HG03432 (cell line): ENCODE results near the gene PLEKHO2.
"Not testable (repeated sequence)": the region's sequence is repeated elsewhere in the genome, so short reads cannot be mapped to it uniquely, and the experiment has no call there.

Source experiments
- ATAC-seq: cut with Tn5 transposase; IDR thresholded peaks from one replicate; pipeline ENCODE4 v1.9.1; 2021; ENCODE audit warnings: mild to moderate bottlenecking, moderate library complexity; ENCODE audit not compliant: unreplicated experiment

The PLEKHO2 gene

DNA sequence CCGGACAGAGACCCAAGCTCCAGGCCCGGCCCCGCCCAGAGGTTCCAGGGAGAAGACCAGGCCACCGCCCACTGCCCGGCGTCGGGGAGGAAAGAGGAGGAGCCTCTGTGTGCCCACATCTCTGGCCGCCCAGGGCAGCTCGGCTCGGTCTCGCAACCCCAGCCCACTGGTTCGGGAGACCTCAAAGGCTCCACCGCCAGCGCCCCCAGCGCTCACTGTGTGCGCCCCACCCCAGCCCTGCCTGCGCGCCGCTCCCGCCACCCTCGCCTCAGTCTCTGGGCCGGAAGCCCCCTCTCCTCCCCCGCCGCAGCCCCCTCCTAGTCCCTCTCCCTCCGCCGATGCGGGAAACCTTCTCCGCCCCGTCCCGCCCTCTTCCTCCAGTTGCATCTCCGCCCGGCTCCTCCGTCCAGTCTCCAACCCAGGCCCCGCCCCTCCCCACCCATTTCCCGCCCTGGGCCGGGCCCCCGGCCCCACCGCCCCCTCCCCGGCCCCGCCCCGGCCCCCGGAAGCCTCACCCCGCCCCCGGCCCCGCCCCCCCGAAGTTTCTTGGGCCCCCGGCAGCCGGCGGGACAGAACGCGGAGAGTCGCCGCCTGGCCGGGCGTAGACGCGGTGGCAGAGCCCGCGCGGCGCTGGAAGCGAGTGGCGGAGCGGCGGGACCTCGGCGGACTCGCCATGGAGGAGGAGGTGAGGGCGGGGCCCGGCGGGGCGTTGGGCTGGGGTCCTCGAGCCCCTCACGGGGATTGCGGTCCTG is at the start of gene PLEKHO2:
Gene PLEKHO2, plus strand, starts transcription at position 572 of the 752 bp plus-strand sequence. Its CDS starts 102 bp downstream, at position 674.
- ATAC-seq: peak; percentile 67

DNA sequence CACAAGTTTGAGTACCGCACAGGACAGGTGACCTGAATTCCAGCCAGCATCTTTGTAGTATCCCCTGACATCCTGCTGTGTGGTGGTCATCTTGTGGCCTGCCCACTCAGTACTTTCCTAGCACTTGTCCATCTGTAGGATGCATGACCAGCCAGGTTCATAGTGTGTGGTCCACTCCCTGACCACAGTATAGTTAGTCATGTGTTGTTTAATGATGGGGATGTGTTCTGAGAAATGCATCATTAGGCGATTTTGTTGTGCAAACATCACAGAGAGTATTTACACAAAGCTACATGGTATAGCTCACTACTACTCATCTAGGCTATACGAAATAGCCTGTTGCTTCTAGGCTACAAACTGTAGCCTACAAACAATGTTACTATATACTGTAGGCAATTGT is 49.4 kb upstream of the PLEKHO2 start:
- ATAC-seq: no peak

GRCh38 chr15:64795299-64795698 is 46.4 kb upstream of the PLEKHO2 start:
- not testable (repeated sequence) for ATAC-seq

- not testable (repeated sequence) for ATAC-seq
These were observed 45.8 kb upstream of the PLEKHO2 start for GRCh38 chr15:64795921-64796320.

- ATAC-seq: not testable (repeated sequence)
These were observed 42.8 kb upstream of the PLEKHO2 start for GRCh38 chr15:64798905-64799304.

DNA sequence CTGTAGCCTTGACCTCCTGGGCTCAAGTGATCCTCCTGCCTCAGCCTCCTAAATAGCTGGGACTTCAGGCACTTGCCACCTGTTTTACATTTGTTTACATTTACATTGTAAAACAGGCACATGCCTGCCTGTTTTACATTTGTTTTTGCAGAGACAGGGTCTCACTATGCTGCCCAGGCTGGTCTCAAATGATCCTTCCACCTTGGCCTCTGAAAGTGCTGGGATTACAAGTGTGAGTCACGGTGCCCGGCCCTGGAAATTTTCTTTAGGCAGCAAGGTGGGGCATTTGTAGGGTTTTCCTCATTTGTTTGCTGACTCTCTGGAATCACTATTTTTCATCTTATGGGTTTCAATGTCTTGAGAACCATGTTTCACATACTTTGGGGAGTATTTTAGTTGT is 41.2 kb upstream of the PLEKHO2 start:
- no peak for ATAC-seq

DNA sequence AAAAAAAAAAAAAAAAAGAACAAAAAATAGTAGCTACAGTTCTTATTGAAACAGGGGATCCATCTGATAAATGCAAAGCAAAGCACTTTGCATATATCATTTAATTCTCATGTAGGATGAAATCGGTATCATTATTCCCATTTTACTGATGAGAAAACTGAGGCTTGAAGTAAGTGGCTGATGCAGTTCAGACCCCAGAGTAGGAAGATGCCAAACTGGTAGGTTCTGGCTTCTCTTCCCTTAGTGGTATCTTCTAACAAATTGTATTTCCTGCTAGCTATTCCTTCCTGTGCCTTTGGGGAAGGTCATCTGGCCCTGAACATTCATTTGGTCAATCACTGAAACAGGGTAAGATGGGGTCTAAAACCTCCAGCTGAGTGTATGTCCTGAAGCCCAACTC is 38.2 kb upstream of the PLEKHO2 start:
- ATAC-seq: no peak

DNA sequence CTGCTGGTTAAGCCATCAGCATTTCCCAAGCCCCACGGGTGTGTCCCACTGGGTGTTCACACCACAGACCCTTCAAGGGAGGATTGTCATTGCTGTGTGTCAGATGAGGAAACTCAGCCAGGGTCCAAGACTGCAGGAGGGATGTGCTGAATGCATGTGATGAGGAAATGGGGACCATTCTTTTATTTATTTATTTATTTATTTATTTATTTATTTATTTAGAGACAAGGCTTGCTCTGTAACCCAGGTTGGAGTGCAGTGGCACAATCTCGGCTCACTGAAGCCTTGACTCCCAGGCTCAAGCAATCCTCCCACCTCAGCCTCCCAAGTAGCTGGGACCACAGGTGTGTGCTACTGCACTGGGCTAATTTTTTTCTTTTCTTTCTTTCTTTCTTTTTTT is 37.1 kb upstream of the PLEKHO2 start:
- no peak for ATAC-seq

GRCh38 chr15:64806509-64806908 is 35.2 kb upstream of the PLEKHO2 start:
- ATAC-seq: no peak

DNA sequence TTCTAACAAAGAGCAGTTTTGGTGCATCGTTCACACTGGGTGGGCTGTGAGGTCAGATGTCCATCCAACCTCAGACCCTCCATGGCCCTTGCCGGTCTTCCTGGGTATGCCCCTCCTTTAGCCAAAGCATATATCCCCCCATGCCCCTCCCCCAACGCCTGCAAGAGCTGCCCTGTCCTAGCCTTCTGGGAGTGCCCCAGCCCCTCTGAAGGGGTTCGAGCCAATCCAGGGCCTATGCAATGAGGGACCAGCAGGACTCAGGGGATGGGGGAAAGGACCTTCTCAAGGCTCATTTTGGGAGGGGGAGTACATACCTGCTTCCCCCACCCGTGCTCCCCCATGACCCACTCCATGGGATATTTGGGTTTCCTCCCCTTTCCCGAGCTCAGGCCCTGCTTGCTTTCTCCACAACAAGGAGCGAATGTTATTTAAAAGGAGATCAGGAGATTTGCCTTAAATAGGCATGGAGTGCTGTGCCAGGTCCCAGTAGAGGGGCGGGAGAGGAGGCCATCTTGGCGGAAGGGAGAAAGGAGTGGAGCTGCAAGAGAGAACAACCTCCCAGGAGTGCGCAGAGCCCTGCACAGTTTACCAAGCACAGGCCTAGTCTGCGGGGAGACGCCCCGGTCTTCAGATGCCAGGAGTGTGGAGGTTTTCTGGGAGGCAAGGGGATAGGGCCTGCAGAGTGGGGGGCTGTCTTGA is 34.5 kb upstream of the PLEKHO2 start:
- ATAC-seq: no peak

GRCh38 chr15:64807751-64808222 is 33.9 kb upstream of the PLEKHO2 start:
- no peak for ATAC-seq

GRCh38 chr15:64808785-64809453 is 32.8 kb upstream of the PLEKHO2 start:
- no peak for ATAC-seq

GRCh38 chr15:64809649-64810496 is 31.8 kb upstream of the PLEKHO2 start:
- ATAC-seq: no peak

- ATAC-seq: no peak
These were observed 31.0 kb upstream of the PLEKHO2 start for GRCh38 chr15:64810497-64811326.

GRCh38 chr15:64813075-64813474 is 28.6 kb upstream of the PLEKHO2 start:
- ATAC-seq: no peak

DNA sequence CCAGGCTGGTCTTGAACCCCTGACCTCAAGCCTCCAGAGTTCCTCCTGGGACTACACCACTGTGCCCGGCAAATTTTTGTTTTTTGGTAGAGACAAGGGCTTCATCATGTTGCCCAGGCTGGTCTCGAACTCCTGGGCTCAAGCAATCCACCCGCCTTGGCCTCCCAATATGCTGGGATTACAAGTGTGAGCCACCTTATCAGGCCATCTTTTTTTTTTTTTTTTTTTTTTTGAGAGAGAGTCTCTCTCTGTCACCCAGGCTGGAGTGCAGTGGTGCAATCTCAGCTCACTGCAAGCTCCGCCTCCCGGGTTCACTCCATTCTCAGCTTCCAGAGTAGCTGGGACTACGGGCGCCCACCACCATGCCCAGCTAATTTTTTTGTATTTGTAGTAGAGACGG is 27.4 kb upstream of the PLEKHO2 start:
- ATAC-seq: not testable (repeated sequence)

DNA sequence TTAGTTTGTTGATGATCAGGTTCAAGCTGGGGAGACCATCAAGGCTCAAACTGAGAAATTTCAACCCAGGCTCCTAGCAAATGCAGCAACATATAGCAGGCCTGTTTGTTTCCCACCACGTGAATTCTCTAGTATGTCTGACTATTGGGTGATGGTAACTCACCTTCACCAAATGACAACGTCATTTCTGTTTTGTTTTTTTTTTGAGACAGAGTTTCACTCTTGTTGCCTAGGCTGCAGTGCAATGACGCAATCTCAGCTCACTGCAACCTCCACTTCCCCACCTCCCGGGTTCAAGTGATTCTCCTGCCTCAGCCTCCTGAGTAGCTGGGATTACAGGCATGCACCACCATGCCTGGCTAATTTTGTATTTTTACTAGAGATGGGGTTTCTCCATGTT is 26.8 kb upstream of the PLEKHO2 start:
- not testable (repeated sequence) for ATAC-seq

DNA sequence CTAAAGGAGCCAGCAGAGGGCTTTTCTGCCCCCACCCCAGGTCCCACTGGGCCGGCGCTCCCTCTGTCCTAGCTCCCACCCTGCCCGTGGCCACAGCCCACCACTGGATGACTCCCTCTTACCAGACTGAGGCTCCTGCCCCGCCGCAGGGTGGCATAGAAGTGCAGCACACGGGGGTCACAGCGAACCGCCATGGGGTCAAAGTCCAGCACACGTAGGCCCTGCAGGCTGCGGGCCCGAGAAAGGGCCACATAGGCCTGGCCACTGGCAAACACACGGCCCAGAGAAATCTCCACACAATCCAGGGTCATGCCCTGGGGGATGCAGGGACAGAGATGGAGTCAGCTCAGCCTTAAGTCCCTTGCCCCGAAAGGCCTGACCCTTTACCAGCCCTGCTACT is 25.3 kb upstream of the PLEKHO2 start:
- ATAC-seq: no peak

GRCh38 chr15:64824929-64825430 is 16.7 kb upstream of the PLEKHO2 start:
- peak; percentile 1 for ATAC-seq
